GM10266 (cell line): Measurements from ENCODE around the gene YEATS4.

Experiments
- DNase-seq: peaks from one replicate; pipeline ENCODE4 v3.0.0; 2012; ENCODE audit errors: extremely low spot score
- TF ChIP-seq, protein P1 (sequence below): IDR thresholded peaks from 2 replicates; pipeline ENCODE4 v1.5.1; 2012; ENCODE audit warnings: mild to moderate bottlenecking, low read depth; ENCODE audit not compliant: control insufficient read depth, insufficient read depth; ENCODE audit errors: missing control alignments

The YEATS4 gene

DNA sequence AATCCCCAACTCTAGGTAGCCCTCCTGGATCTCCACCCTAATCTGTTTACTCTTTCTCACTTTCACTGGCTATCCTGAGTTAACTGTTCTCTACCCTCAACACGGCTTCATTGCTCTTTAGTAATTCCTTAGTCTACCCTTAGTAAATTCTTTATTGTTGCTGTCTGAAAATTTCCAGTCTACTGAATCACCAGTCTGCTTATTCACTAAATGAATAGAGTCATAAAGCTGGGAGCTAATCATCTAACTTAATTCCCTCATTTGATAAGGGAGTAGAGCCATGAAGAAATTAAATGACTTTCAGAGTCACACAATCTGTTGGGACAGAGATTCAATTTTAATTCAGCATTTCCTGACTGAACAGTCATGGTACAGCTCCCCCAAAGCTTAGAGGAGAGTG lies 36.5 kb downstream of the YEATS4 start:
- TF ChIP-seq, protein P1, sequence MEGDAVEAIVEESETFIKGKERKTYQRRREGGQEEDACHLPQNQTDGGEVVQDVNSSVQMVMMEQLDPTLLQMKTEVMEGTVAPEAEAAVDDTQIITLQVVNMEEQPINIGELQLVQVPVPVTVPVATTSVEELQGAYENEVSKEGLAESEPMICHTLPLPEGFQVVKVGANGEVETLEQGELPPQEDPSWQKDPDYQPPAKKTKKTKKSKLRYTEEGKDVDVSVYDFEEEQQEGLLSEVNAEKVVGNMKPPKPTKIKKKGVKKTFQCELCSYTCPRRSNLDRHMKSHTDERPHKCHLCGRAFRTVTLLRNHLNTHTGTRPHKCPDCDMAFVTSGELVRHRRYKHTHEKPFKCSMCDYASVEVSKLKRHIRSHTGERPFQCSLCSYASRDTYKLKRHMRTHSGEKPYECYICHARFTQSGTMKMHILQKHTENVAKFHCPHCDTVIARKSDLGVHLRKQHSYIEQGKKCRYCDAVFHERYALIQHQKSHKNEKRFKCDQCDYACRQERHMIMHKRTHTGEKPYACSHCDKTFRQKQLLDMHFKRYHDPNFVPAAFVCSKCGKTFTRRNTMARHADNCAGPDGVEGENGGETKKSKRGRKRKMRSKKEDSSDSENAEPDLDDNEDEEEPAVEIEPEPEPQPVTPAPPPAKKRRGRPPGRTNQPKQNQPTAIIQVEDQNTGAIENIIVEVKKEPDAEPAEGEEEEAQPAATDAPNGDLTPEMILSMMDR = no peak
- no peak for DNase-seq

- DNase-seq = no peak
- TF ChIP-seq, protein P1 = no peak
Observed at GRCh38 chr12:69396963-69397362, 37.4 kb downstream of the YEATS4 start.

DNA sequence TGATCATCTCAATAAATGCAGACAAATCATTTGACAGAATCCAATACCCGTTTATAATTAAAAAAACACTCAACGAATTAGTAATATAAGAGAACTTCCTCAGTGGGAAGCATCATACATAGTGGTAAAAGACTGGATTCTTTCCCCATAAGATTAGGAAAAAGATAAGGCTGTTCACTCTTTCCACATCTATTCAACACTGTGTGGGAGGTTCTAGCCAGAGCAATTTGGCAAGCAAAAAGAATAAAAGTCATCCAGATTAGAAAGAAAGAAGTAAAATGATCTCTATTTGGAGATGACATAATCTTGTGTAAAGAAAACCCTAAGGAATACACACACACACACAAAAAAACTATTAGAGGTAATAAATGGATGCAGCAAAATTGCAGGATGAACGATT lies 38.4 kb downstream of the YEATS4 start:
- no peak for DNase-seq
- TF ChIP-seq, protein P1 = no peak

- TF ChIP-seq, protein P1 = no peak
- no peak for DNase-seq
Observed at GRCh38 chr12:69401940-69402339, 42.4 kb downstream of the YEATS4 start.

- no peak for DNase-seq
Observed at GRCh38 chr12:69404851-69405565, 45.5 kb downstream of the YEATS4 start.

DNA sequence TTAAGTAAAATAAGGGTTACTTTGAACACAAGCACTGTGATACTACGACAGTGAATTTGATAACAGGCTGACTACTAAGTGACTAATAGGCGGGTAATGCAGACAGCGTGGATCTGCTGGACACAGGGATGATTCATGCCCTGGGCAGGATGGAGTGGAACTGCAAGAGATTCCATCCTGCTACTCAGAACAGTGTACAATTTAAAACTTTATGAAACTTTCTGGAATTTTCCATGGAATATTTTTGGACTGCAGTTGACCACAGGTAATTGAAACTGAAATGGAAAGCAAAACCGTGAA lies 46.0 kb downstream of the YEATS4 start:
- DNase-seq = no peak
- TF ChIP-seq, protein P1 = no peak

More at GRCh38 chr12:69404851-69405565, 45.5 kb downstream of the YEATS4 start:
- TF ChIP-seq, protein P1 = no peak

GRCh38 chr12:69406217-69406616 lies 46.7 kb downstream of the YEATS4 start:
- no peak for DNase-seq
- TF ChIP-seq, protein P1 = no peak
